ENCODE results near the gene IL2RG.
A peak's percentile ranks its signal among the peaks of the same experiment; 100 is the strongest.

The IL2RG gene

GRCh38 chrX:71095981-71096759 lies 15.2 kb downstream of the IL2RG start:
- no peak for TF ChIP-seq CTCF (IDR thresholded peaks at IDR 0.05; ENCODE audit: low read depth, low read length, missing control alignments)
- H3K4me3 ChIP-seq (ENCODE audit: low read depth, low read length): peak overlapping the region; percentile 75
- DNase-seq (ENCODE audit: low read depth): no peak

- peak; percentile 57 for DNase-seq (ENCODE audit: low read depth)
Observed at GRCh38 chrX:71095555-71095980, 15.8 kb downstream of the IL2RG start, which contains the start of gene FOXO4. Gene FOXO4, plus strand, starts transcription at chrX:71095851. Its CDS starts 678 bp downstream, at chrX:71096529.

GRCh38 chrX:71095033-71095432 lies 16.3 kb downstream of the IL2RG start:
- no peak for DNase-seq (ENCODE audit: low read depth)
- no peak for TF ChIP-seq CTCF (IDR thresholded peaks at IDR 0.05; ENCODE audit: low read depth, low read length, missing control alignments)
- peak overlapping the region; percentile 75 for H3K4me3 ChIP-seq (ENCODE audit: low read depth, low read length)

More at GRCh38 chrX:71095555-71095980, 15.8 kb downstream of the IL2RG start, which contains the start of gene FOXO4:
- H3K4me3 ChIP-seq (ENCODE audit: low read depth, low read length): peak within 1 kb of the TSS; percentile 75
- no peak for TF ChIP-seq CTCF (IDR thresholded peaks at IDR 0.05; ENCODE audit: low read depth, low read length, missing control alignments)

- TF ChIP-seq CTCF (IDR thresholded peaks at IDR 0.05; ENCODE audit: low read depth, low read length, missing control alignments): no peak
- DNase-seq (ENCODE audit: low read depth): no peak
Observed at GRCh38 chrX:71091263-71091662, 20.1 kb downstream of the IL2RG start.

DNA sequence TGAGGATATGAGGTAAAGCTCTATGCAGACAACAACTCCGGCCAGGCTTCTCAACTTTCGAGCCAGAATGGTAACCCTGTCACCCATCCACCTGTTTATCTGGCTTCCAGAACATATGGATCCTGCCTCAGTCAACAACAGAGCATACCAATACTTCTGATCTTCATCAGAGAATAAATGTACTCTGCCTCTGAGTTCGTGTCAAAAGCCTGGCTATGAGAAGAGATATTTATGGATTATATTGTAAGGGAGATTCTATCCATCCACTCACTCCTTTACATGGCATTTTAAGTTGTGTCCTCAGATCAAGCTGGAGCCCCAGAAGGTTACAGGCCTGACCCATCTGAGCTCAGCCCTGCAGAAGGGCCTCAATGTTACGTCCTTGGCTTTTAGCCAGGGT lies 25.5 kb downstream of the IL2RG start:
- no peak overlapping the region for H3K4me3 ChIP-seq (ENCODE audit: low read depth, low read length)
- TF ChIP-seq CTCF (IDR thresholded peaks at IDR 0.05; ENCODE audit: low read depth, low read length, missing control alignments): no peak
- DNase-seq (ENCODE audit: low read depth): no peak

More at GRCh38 chrX:71091263-71091662, 20.1 kb downstream of the IL2RG start:
- H3K4me3 ChIP-seq (ENCODE audit: low read depth, low read length): no peak overlapping the region

GRCh38 chrX:71082822-71083221 lies 28.6 kb downstream of the IL2RG start:
- DNase-seq (ENCODE audit: low read depth): no peak
- no peak for TF ChIP-seq CTCF (IDR thresholded peaks at IDR 0.05; ENCODE audit: low read depth, low read length, missing control alignments)

More at GRCh38 chrX:71082822-71083221, 28.6 kb downstream of the IL2RG start:
- no peak overlapping the region for H3K4me3 ChIP-seq (ENCODE audit: low read depth, low read length)
